ENCODE measurements around the gene SULF2.

Gene SULF2

DNA sequence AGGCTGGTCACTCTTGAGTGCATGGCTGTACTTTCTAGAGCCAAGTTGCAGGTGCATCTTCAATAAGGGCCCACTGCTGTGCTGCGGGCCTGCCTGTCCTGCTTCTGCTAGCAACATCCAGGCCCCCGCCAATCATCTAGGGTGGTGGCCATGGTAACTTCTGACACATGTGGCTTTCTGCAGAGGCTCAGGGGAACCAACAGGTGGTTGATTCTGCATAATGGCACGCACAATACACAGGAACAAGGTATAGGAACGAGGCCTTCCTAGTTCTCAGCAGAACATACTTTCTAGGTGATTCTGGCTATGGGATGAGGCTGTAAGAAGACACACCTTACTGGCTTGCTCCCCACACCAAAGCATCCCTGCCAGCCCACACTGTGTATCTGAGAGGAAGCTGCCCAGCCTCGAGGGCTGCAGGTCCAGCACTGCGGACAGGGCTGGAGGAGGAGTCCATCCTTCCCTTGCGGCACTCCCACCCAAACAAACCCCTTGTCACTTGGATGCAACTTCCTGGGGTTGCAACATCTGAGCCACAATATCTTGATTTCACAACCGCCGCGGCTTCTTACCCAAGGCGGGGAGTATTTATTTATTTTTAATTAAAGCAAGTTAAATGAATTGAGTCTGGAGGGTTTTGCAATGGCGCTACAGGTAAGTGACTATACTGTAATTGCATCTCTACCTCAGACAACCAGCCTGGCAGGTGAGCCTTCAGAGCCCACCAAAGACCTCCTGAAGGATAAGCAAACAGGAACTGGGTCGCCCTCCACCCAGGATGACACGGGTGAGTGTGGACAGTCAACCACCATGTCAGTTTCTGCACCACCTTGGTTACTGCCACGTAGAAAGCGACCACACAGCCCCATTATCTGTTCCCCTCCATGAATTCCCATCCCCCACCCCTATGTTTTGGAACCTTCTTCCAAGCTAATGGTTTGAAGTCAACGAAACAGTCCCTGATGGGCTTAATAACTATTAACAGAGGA is 49.6 kb downstream of the SULF2 start:
- peak; percentile 60 for DNase-seq

DNA sequence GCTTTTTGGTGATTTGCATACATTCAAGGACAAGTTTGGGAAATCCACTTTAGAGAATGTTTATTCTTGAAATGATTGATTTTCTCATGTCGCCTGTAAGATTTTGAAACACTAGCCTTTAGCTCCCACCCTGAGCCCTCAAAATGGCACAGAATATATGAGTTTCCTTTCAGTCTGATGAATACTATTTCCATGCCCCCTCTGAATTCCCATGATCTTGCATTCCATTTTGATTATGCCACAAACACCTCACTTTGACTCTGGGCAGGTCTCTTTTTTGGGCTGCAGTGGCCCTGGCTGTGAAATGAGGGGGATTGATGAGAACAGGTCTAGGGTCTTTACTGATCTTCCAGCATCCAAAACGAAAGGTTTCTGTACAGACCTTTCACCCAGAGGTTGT is 50.4 kb downstream of the SULF2 start:
- no peak for DNase-seq

DNA sequence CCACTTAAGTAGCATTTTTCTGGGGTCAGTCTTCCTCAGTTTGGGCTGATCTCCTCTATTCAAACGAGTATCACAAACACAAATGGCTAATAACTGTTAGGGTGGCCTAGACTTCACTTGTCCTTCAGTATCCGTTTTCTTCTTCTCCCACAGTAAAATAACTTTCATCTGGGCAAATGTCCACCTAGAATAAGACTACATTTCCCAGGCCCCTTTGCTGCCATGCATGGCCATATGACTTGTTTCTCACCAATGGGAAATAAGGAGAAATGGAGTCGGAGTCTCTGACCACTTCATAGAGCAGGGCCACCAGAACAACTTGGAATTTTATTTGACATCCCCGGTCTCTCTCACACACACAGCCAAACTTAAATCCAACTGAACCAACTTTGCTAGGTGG is 51.4 kb downstream of the SULF2 start:
- no peak for DNase-seq

DNA sequence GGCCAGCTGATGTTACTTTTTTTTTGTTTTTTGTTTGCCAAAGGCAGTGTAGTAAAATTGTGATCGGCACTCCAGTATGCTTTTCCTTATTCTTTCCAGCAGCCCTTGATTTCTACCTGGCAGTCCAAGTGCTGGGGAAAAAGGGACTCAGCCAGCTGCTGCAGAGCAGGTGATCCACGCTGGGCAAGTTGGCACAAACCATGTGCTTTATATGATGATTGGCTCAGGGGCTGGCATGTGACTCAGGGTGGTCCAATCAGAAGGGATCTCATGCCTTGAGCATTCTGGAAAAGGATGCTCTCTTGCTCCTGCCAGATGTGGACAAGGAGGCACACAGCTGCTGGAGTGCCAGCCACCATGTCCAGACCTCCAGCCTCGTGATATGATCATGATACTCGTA is 54.5 kb downstream of the SULF2 start:
- DNase-seq, result no peak

DNA sequence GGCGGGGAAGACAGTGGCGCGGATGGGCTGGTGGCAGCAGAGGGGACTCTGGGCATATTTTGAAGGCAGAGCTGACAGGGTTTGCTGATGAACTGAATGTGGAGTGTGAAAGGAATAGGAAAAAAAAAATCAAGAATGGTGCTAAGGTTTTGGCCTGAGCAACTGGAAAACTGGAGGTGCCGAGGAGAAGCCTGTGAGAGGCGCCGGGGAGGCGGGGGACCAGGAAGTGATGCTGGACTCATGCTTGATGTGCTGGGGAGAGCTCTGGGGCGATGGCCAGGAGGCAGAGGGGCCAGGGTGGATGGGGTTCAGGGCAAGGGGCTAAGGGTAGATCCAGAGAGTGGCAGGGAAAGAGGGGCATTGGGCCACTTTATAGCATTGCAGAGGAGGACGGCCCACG is 55.8 kb downstream of the SULF2 start:
- no peak for DNase-seq

DNA sequence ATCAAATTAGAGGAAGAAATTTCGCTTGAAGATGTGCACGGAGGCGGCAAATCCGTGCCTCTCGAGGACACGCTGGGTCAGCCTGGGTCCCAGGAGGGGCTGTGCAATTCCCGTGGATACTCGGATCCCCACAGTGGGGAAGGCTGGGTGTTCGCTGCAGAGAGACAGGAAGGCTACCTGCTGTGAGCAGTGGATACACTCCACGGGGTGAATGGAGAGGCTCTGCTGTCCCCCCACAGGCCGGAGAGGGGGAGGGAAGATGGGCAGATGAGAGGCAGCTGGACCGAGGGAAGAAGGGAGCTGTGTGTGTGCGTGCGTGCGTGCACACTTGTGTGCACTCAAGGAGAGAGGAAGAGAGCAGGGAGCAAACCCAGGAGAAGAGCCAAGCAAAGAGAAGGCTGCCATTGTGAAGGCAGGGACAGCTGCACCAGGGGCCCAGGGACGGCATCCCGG is 57.3 kb downstream of the SULF2 start:
- DNase-seq, result no peak

DNA sequence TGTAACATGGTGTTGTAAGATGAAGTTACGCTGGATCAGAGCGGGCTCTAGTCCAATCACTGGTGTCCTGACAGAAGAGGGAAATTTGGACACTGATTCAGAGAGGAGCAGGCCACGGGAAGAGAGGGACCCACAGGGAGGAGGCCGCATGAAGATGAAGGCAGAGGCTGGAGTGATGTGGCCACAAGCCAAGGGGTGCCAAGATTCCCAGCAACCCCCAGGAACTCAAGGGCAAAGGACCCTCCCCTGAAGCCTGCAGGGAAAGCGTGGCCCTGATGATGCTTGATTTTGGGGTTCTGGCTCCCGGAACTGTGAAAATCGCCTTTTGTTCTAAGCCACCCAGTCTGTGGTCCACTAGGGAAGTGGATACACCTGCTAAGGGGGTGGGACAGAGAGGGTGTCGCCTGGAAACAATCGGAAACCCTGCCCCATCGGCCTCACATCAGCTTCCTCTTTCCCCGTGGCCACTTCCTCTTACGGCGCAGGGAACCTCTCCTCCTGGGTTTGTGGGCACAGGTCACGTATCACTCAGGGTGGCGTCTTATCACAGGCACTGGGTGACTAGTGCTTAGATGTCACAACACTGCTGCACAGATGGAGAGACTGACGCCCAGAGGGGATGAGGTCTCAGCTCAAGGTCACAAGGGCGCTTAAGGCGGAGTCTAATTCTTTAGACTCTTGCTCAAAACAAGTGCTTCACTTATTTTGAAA is 58.0 kb downstream of the SULF2 start:
- peak; percentile 91 for DNase-seq

DNA sequence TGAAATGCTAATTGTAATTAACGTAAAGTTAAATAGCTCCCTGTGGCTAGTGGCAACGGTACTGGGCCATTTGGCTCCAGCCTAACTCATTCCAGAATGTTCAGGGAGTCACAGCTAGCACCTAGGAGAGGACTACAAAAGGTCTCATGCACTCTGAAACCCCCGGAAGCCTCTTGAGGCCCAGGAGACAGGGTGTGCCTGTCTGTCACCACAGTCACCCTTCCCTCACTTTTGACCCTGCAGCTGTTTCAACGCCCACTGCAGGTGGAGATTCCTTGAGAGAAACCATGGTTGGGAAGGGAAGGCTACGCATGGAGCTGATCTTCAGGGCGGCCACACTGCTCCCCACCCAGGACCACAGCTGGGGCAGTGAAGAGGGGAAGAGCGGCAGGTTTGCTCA is 58.6 kb downstream of the SULF2 start:
- DNase-seq, result no peak

DNA sequence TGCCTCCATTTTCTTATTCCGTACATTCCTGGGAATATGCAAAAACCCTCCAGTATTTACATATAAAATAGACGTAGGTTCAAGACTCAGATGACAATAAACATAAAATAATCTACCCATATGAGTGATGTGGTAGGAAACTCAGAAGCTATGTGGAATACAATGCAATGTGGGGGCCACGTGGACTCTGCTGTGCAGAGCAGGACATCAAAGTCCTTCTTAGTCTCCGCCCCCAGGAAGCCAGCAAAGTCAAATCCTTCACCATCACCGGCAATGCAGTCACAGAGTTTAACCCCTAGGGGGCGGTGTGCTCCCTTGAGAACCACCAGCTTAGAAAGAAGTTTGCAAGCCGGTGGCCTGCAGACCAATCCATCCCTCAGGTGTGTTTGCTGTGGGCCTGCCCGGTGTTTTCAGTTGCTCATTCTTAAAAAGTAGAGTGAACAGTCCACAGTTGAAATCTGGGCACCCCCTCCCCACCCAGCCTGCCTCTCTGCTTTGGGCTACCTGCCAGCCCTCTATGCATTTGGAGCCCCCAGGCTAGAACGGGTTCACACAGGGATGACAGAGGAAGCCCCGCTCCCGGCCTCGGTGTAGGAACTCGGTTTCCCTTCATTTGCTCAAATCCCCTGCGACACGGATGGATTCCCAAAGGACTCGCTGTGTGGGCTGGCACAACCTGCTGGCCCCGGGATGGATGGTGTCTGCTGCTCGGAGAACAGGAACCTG is 59.9 kb downstream of the SULF2 start:
- DNase-seq, result peak; percentile 81

DNA sequence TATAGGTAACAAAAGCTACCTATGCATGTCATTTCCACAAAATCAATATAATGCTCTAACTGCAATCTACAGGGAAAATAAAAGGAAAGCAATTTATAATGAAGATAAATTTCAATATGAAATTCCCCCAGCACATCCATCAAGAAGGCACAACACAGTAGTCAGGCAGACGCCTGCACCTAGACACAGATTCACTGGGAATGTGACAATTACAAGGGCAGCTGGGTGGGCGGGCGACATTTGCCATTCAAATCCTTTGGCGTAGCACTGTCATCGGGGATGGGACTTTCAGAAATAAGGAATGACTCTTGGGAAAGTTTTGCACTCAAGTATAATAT is 60.4 kb downstream of the SULF2 start:
- DNase-seq, result no peak

DNA sequence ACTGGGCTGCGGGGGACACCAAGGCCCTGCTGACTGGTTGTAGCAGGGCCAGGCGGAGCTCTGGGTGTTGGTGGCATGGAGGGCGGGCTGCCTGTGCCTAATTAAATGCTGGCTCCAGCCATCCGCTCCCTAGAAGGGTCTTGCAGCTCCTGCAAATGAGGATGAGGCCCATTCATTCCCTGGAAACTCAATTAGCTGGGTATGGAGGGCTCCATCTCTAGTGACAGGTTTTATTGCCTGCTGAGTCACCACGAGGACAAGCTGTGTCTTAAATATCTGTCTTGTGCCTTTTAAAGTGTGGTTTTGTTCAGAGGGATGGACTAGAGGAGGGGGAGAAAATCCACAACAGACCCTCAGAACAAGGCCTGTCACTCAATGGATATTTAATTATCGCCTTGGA is 60.9 kb downstream of the SULF2 start:
- no peak for DNase-seq

DNA sequence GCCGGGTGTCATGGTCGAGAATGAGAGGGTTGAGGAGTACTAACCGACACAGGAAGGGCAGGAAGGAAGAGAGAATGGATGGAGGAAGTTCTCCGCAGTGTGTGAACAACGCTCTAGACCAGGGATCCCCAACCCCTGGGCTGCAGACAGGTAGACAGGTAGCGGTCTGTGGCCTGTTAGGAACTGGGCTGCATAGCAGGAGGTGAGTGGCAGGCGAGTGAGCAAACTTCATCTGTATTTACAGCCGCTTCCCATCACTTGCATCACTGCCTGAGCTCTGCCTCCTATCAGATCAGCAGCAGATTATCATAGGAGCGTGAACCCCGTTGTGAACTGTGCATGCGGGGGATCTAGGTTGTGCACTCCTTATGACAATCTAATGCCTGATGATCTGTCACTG is 62.0 kb downstream of the SULF2 start:
- no peak for DNase-seq

DNA sequence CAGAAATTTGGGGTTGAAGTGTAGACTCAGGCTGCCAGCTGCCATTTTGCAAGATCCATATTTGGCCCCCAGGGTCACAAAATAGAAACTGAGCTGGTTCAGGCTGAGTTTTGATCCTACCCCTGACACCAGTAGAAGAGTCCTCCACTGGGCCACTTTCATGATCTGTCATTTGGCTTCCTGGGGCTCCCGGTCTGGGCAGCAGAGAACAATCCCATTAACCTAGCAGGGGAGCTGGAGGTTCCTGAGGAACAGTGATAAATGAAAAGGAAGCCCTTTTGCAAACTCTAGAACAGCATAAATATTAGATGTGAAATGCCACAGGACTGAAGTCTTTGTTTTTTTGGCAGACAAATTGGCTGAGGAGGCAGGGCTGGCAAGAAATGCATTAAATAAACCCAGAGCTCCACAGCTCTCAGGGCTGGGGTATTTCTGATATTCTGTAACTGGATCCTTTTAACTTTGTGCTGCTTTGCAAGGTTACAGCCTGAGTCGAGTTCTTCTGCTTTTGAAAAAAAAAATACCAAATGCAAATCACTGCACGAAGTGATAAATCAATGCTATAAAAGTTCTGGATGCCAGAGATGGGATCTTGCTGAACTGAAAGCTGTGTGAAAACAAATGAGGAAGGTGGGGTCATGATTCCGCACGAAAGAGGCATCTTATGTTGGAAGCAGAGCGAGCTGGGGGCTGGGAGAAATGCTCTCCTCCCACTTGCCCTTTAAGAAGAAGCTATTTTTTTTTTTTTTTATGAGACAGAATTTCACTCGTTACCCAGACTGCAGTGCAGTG is 64.4 kb downstream of the SULF2 start:
- no peak for DNase-seq

DNA sequence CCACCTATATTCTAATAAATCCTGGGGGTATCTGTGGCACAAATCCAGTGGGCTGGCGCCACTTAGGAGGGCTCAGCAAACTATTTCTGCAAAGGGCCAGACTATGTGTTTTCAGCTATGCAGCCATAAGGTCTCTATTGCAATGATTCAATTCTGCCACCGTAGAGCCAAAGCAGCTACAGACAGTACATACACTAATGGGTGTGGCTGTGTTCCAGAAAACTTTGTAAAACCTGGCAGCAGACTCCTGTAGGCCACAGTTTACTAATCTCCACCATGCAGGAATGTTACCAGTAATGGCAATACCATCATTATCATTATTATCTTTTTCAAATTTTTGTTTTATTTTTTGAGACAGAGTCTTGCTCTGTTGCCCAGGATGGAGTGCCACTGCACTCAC is 65.7 kb downstream of the SULF2 start:
- no peak for DNase-seq

DNA sequence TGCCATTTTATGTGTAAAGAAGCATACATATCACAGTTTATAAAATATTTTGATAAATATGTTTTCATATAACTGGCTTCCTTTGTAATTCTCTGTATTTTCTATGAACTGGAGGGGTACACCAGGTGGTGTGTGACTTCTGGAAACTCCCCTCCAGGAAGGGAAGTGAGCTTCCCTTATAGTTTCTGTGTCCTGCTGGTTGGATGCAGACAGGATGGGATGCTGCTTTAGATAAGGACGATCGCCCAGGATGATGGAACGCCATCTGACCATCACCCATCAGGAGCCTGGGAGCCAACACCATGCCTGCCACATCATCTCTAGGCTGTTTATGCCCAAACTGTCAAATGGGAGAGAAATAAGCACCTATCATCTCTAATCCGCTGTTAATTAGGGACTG is 66.1 kb downstream of the SULF2 start:
- no peak for DNase-seq

DNA sequence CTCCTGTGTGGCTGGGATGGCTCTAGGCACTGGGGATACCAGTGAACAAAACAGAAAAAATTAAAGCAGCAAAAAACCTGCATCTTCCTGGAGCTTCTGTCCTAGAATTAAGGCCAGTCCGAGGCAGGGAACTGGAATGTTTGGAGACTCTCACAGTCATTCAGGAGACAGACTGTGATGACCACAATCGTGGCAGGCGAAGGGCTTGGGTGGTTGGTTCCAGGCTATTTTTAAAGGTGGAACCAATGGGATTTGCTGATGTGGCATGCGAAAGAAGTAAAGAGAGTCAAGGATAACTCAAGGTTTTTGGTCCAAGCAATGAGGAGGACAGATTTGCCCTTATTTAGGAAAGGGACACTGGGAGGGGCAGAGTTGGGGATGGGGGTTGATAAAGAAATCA is 66.9 kb downstream of the SULF2 start:
- DNase-seq, result no peak

DNA sequence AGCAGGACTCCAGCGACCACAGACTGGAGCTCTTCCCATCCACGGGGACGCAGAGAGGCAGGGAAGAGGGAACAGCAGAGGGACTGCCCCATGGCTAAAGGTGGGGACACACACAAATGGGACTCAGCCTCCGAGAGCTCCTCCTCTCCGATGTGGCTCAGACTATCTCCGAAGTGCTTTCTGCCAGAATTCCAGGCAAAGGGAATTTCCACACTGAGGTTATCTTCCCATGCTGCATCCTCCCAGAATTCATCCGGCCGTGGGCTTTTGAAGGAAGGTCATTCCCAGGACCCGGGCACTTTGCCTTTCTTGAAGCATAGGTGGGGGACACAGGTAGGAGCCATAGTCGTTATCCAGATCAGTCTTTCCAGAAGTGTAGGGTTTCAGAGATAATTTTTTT is 67.9 kb downstream of the SULF2 start:
- DNase-seq, result no peak

DNA sequence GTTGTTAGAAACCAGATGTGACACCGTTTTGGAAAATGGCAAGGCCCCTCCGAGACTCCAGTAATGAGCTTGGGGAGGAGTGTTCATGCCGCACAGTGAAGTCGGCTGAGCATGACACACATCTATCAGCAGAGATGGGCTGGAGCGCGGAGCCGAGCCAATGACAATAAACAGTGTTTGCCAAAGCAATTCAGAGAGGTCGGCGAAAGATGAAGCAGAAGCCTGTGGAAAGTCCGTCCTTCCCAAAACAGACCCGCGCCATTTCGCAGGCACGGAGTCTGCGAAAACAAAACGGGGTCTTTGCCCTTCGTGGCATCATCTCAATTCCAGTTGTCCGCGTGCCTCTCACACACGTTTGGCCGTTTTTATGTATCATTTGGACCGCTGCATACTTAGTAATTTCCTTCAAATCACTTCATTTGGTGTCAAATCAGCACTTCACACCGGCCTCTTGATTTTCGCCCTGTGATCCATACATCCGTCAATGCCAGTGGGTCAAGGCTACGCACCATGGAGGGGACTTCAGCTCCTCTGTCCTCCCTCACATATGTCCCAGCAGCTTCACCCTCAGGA is 71.3 kb downstream of the SULF2 start:
- DNase-seq, result no peak

DNA sequence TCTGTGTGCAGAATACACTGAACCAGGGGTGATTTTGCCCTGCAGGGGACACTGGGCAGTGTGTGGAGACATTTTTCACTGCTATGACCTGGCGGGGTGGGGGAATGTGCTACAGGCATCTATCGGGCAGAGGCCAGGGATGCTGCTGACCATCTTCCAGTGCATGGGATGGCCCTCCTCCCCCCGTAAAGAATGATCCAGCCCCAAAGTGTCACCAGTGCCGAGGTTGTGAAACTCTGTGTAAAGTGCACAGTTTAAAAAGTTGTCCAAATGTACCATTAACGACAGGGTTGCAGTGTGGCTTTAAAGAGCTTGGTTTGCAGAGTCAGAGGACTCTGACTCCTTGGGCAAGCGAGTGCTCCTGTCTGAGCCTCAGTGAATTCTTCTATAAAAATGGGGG is 72.1 kb downstream of the SULF2 start:
- DNase-seq, result no peak

DNA sequence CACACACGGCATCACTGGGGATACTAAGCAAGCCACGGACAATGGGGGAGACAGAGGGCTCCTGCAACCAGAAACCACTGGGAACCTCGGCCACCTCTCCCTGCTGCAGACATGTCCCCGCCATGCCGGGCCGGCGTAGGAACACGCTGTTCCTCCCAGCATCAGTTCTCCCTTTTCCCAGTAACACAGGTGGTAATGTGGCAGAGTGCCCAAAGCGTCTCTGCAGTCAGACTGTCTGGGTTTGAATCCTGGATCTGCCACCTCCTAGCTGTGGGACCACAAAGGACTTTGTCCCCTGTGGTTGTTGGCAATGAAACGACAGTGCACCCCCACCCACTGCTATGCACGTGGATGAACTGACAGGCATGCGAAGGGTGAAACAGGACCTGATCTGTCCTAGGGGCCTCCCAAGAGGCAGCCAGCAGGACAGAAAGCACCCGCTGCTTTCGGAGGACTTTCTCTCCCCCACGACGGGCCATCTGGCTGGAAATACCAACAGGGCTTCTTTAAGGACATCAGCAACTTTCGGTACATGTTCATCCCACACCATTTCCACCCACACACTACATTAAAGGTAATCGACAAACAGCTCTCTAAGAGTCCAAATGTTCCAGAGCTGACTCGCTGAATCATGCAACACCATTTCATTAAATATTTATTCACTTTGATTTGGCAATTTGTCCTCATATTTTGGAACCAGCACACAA is 74.1 kb downstream of the SULF2 start:
- no peak for DNase-seq

DNA sequence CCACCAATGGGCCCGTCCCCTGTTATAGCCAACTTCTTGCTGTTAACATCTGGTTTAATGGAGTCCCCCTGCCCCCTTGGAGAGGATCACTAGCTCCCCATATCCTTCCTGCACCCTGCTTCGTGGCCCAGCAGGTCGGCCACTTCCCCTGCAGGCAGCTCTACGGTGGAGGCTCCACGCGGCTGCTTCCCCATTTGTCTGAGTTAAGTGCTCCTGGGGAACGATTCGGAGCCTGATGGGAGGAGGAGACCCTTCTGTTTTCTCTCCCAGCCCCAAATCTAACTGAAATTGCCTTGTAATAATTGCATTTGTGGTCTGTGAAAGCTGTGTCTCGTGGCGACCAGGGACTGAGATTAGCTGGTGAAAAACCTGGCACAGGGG is 74.6 kb downstream of the SULF2 start:
- DNase-seq, result no peak

Data from CD4-positive, alpha-beta T cell treated with Interferon gamma for 1 hour (primary cell).